ENCODE results near the gene HIBADH.

The HIBADH gene

DNA sequence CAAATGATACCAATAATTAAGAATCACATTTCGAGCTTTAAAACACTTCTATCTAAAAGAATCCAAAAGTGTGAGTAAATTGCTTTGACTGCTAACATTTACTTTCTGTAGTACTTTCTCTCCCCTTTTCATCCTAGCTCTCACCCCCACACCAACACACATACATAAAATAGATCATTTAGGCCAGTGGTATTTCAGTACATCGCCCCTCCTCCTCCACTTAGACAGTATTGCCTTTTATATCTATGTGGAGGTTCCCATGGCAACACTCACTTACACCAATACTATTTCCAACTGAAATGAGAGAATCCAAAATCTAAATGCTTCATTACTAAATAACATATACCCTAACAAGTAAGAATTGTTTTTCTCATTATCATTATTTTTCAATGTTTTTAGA, 58.9 kb downstream of the HIBADH start:
- Histone ChIP-seq H3K27ac (ENCODE audit: low read depth, low read length) (no peak overlapping the region), H3K4me3 (ENCODE audit: low read length) (no peak overlapping the region), H3K36me3 (ENCODE audit: control insufficient read depth, insufficient read depth, low read length) (no peaks in the 10 kb centered on the region), H3K4me1 (ENCODE audit: control insufficient read depth, insufficient read depth, low read length) (peaks cover 2% of the 10 kb centered on the region), H3K27me3 (ENCODE audit: control insufficient read depth, insufficient read depth, low read length) (no peaks in the 10 kb centered on the region), H3K9ac (ENCODE audit: low read length) (no peak overlapping the region)

DNA sequence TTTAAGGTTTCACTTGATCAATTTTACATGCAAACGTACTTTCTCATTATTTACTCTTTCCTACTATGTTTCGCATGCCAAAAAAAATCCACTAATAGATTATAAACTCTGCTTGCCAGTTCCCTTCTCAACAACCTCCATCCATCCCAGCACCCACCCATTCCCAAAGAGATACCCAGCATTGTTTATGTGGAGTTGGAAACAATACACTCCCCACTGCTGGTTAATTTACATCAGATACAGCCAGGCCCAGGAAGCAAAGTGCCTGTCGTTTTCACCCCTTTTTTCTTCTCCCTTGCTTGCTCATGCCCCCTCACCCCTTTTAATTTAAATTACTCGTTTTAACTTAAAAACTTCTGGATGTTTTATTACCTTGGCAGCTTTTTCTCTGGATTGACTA, 59.9 kb downstream of the HIBADH start:
- Histone ChIP-seq H3K27ac (ENCODE audit: low read depth, low read length) (no peak overlapping the region), H3K4me3 (ENCODE audit: low read length) (no peak overlapping the region), H3K4me1 (ENCODE audit: control insufficient read depth, insufficient read depth, low read length) (no peaks in the 10 kb centered on the region), H3K36me3 (ENCODE audit: control insufficient read depth, insufficient read depth, low read length) (no peaks in the 10 kb centered on the region), H3K9ac (ENCODE audit: low read length) (no peak overlapping the region), H3K27me3 (ENCODE audit: control insufficient read depth, insufficient read depth, low read length) (no peaks in the 10 kb centered on the region)

DNA sequence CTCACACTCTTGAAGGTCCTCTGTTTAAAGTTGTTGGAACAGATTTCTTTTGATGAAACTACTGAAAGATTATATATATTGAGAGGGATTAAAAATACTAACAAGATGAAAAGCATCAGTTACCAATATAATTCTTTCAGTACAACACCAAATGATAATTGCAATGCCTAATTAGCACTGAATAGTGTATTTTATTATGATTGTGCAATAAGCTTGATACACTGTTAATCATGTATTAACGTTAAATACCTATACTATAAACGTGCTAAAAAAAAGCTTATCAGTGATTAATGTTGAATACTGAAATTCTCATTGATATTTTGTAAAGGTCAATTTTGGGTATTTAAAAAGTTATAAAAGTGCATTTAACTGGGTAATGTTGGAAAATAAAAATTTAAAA, 61.5 kb downstream of the HIBADH start:
- no peaks in the 10 kb centered on the region for H3K36me3 ChIP-seq (ENCODE audit: control insufficient read depth, insufficient read depth, low read length)
- no peak overlapping the region for H3K9ac ChIP-seq (ENCODE audit: low read length)
- H3K4me3 ChIP-seq (ENCODE audit: low read length): no peak overlapping the region
- no peak overlapping the region for H3K27ac ChIP-seq (ENCODE audit: low read depth, low read length)
- H3K4me1 ChIP-seq (ENCODE audit: control insufficient read depth, insufficient read depth, low read length): no peaks in the 10 kb centered on the region
- no peaks in the 10 kb centered on the region for H3K27me3 ChIP-seq (ENCODE audit: control insufficient read depth, insufficient read depth, low read length)

- Histone ChIP-seq H3K27ac (ENCODE audit: low read depth, low read length) (no peak overlapping the region), H3K27me3 (ENCODE audit: control insufficient read depth, insufficient read depth, low read length) (no peaks in the 10 kb centered on the region), H3K9ac (ENCODE audit: low read length) (no peak overlapping the region), H3K4me3 (ENCODE audit: low read length) (no peak overlapping the region), H3K4me1 (ENCODE audit: control insufficient read depth, insufficient read depth, low read length) (no peaks in the 10 kb centered on the region), H3K36me3 (ENCODE audit: control insufficient read depth, insufficient read depth, low read length) (peaks cover 2% of the 10 kb centered on the region)
Measured at GRCh38 chr7:27600247-27600646, 62.4 kb downstream of the HIBADH start.

GRCh38 chr7:27595009-27595408, 67.7 kb downstream of the HIBADH start:
- Histone ChIP-seq H3K4me1 (ENCODE audit: control insufficient read depth, insufficient read depth, low read length) (no peaks in the 10 kb centered on the region), H3K27me3 (ENCODE audit: control insufficient read depth, insufficient read depth, low read length) (no peaks in the 10 kb centered on the region), H3K36me3 (ENCODE audit: control insufficient read depth, insufficient read depth, low read length) (peaks cover 2% of the 10 kb centered on the region), H3K9ac (ENCODE audit: low read length) (no peak overlapping the region), H3K27ac (ENCODE audit: low read depth, low read length) (no peak overlapping the region), H3K4me3 (ENCODE audit: low read length) (no peak overlapping the region)

DNA sequence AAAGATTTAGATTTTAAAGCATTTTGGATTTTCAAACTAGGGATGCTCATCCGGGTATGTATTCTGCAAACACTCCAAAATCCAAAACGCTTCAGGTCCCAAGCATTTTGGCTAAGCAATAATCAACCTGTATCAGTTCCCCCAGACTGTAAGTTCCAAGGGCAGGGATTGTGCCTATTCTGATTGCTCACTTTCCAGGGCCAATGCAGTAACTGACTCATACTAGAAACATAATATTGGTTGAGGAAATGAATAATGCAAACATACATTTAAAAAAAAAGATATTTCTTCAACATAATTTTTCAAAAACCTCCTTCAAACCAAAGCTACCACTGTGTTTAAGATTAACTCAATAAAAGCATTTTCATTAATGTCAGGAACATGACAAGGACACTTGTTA, 69.5 kb downstream of the HIBADH start:
- no peaks in the 10 kb centered on the region for H3K27me3 ChIP-seq (ENCODE audit: control insufficient read depth, insufficient read depth, low read length)
- H3K27ac ChIP-seq (ENCODE audit: low read depth, low read length): no peak overlapping the region
- H3K36me3 ChIP-seq (ENCODE audit: control insufficient read depth, insufficient read depth, low read length): peaks cover 2% of the 10 kb centered on the region
- H3K9ac ChIP-seq (ENCODE audit: low read length): no peak overlapping the region
- H3K4me1 ChIP-seq (ENCODE audit: control insufficient read depth, insufficient read depth, low read length): no peaks in the 10 kb centered on the region
- no peak overlapping the region for H3K4me3 ChIP-seq (ENCODE audit: low read length)

GRCh38 chr7:27590416-27590815, 72.3 kb downstream of the HIBADH start:
- H3K27me3 ChIP-seq (ENCODE audit: control insufficient read depth, insufficient read depth, low read length): no peaks in the 10 kb centered on the region
- no peak overlapping the region for H3K4me3 ChIP-seq (ENCODE audit: low read length)
- H3K27ac ChIP-seq (ENCODE audit: low read depth, low read length): no peak overlapping the region
- H3K9ac ChIP-seq (ENCODE audit: low read length): no peak overlapping the region
- H3K36me3 ChIP-seq (ENCODE audit: control insufficient read depth, insufficient read depth, low read length): no peaks in the 10 kb centered on the region
- H3K4me1 ChIP-seq (ENCODE audit: control insufficient read depth, insufficient read depth, low read length): no peaks in the 10 kb centered on the region

DNA sequence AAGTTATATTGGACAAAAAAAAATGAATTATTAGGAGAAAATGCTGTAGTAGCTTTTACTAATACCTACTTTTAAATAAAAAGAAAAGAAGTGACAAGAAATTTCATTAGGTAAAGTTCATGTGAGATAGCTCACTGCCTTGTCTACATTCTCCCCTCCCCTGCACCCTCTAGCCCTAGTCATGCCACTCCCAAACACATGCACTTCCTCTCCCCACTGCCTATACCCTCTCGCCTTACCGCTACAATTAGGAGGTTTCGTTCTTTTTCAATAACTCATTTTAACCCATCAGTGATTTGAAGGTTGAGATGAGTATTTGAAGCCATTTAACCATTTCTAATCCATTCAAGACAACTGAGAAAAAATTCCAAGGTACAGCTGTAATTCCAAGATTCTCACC, 75.3 kb downstream of the HIBADH start:
- H3K27me3 ChIP-seq (ENCODE audit: control insufficient read depth, insufficient read depth, low read length): no peaks in the 10 kb centered on the region
- H3K4me3 ChIP-seq (ENCODE audit: low read length): no peak overlapping the region
- H3K27ac ChIP-seq (ENCODE audit: low read depth, low read length): no peak overlapping the region
- no peaks in the 10 kb centered on the region for H3K36me3 ChIP-seq (ENCODE audit: control insufficient read depth, insufficient read depth, low read length)
- no peak overlapping the region for H3K9ac ChIP-seq (ENCODE audit: low read length)
- H3K4me1 ChIP-seq (ENCODE audit: control insufficient read depth, insufficient read depth, low read length): no peaks in the 10 kb centered on the region

DNA sequence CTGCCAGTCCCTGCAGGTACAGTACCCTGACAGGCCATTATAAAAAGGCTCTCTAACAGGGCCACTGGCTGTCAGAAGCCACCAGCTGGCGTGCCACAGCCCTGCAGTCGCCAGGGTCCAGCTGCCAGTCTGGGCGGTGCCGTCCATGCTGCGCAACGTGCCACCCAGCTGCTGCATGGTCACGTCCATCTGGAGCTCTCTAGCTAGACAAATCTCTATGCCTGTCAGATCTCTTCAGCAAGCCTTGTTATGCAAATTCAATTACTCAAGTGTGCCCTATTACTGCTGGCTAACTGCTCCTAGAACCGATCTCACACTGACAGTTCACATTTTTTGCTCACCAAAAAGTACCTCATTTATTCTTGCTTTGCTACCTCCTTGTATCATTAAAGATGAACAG, 75.9 kb downstream of the HIBADH start:
- H3K9ac ChIP-seq (ENCODE audit: low read length): no peak overlapping the region
- no peaks in the 10 kb centered on the region for H3K36me3 ChIP-seq (ENCODE audit: control insufficient read depth, insufficient read depth, low read length)
- no peak overlapping the region for H3K27ac ChIP-seq (ENCODE audit: low read depth, low read length)
- H3K4me3 ChIP-seq (ENCODE audit: low read length): no peak overlapping the region
- H3K27me3 ChIP-seq (ENCODE audit: control insufficient read depth, insufficient read depth, low read length): no peaks in the 10 kb centered on the region
- H3K4me1 ChIP-seq (ENCODE audit: control insufficient read depth, insufficient read depth, low read length): no peaks in the 10 kb centered on the region

- no peak overlapping the region for H3K4me3 ChIP-seq (ENCODE audit: low read length)
- H3K9ac ChIP-seq (ENCODE audit: low read length): no peak overlapping the region
- no peak overlapping the region for H3K27ac ChIP-seq (ENCODE audit: low read depth, low read length)
- no peaks in the 10 kb centered on the region for H3K36me3 ChIP-seq (ENCODE audit: control insufficient read depth, insufficient read depth, low read length)
- no peaks in the 10 kb centered on the region for H3K4me1 ChIP-seq (ENCODE audit: control insufficient read depth, insufficient read depth, low read length)
- no peaks in the 10 kb centered on the region for H3K27me3 ChIP-seq (ENCODE audit: control insufficient read depth, insufficient read depth, low read length)
Measured at GRCh38 chr7:27585781-27586447, 76.8 kb downstream of the HIBADH start.

GRCh38 chr7:27581906-27582305, 80.8 kb downstream of the HIBADH start:
- H3K9ac ChIP-seq (ENCODE audit: low read length): no peak overlapping the region
- no peak overlapping the region for H3K27ac ChIP-seq (ENCODE audit: low read depth, low read length)
- no peaks in the 10 kb centered on the region for H3K27me3 ChIP-seq (ENCODE audit: control insufficient read depth, insufficient read depth, low read length)
- H3K36me3 ChIP-seq (ENCODE audit: control insufficient read depth, insufficient read depth, low read length): no peaks in the 10 kb centered on the region
- no peak overlapping the region for H3K4me3 ChIP-seq (ENCODE audit: low read length)
- no peaks in the 10 kb centered on the region for H3K4me1 ChIP-seq (ENCODE audit: control insufficient read depth, insufficient read depth, low read length)

DNA sequence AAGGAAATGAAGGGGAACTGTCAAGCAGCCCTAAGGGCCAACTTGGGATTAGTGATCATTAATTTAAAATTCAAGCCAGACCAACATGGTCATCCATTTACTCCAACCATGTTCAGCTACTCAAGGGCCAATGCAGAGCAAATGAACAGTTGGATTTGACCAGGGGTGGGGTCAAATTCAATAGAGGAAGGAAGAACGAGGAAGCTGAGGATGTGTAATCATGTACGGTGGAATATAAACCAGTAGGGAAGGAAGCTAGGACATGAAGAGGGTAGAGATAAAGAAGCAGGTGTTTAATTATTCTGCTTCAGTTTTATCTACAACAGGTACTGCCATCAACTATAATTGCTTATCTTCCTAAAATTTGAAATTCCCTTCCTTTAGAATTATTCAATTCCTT, 81.6 kb downstream of the HIBADH start:
- H3K27me3 ChIP-seq (ENCODE audit: control insufficient read depth, insufficient read depth, low read length): no peaks in the 10 kb centered on the region
- H3K4me1 ChIP-seq (ENCODE audit: control insufficient read depth, insufficient read depth, low read length): no peaks in the 10 kb centered on the region
- H3K4me3 ChIP-seq (ENCODE audit: low read length): no peak overlapping the region
- no peaks in the 10 kb centered on the region for H3K36me3 ChIP-seq (ENCODE audit: control insufficient read depth, insufficient read depth, low read length)
- H3K9ac ChIP-seq (ENCODE audit: low read length): no peak overlapping the region
- H3K27ac ChIP-seq (ENCODE audit: low read depth, low read length): no peak overlapping the region

- H3K27ac ChIP-seq (ENCODE audit: low read depth, low read length): no peak overlapping the region
- H3K4me1 ChIP-seq (ENCODE audit: control insufficient read depth, insufficient read depth, low read length): no peaks in the 10 kb centered on the region
- no peaks in the 10 kb centered on the region for H3K27me3 ChIP-seq (ENCODE audit: control insufficient read depth, insufficient read depth, low read length)
- H3K36me3 ChIP-seq (ENCODE audit: control insufficient read depth, insufficient read depth, low read length): no peaks in the 10 kb centered on the region
- no peak overlapping the region for H3K9ac ChIP-seq (ENCODE audit: low read length)
- H3K4me3 ChIP-seq (ENCODE audit: low read length): no peak overlapping the region
Measured at GRCh38 chr7:27579565-27579964, 83.1 kb downstream of the HIBADH start.
